Type B pancreatic cell (in vitro differentiated cells): ENCODE measurements around the gene SHISA5. TPM values are rescaled to one million over a fixed set of nuclear protein-coding genes. Genes with fewer than 3 reads are reported as not detected.
A peak's percentile ranks its signal among the peaks of the same experiment; 100 is the strongest.
"Not testable (repeated sequence)": the region's sequence is repeated elsewhere in the genome, so short reads cannot be mapped to it uniquely, and the experiment has no call there.

ENCODE experiments used
- DNase-seq: peaks from one replicate; pipeline ENCODE4 v3.0.0; 2021; ENCODE audit warnings: mixed read lengths; ENCODE audit not compliant: unreplicated experiment; ENCODE audit errors: extremely low spot score
- H3K27ac Mint-ChIP-seq: 2 replicates; pipeline ENCODE4 v1.8.0; 2021; ENCODE audit warnings: mild to moderate bottlenecking, mixed read lengths
- H3K27me3 Mint-ChIP-seq: 2 replicates; pipeline ENCODE4 v1.8.0; 2021; ENCODE audit warnings: mixed read lengths
- H3K36me3 Mint-ChIP-seq: 2 replicates; pipeline ENCODE4 v1.8.0; 2021; ENCODE audit warnings: mixed read lengths
- H3K4me1 Mint-ChIP-seq: one replicate; pipeline ENCODE4 v1.8.0; 2021; ENCODE audit warnings: mixed read lengths; ENCODE audit not compliant: unreplicated experiment
- H3K4me3 Mint-ChIP-seq: 2 replicates; pipeline ENCODE4 v1.8.0; 2021; ENCODE audit warnings: mild to moderate bottlenecking, mixed read lengths
- H3K9me3 Mint-ChIP-seq: 2 replicates; pipeline ENCODE4 v1.8.0; 2021; ENCODE audit warnings: mixed read lengths
- total RNA-seq: library from RNA; stranded (reverse); gene quantifications from 2 replicates; pipeline ENCODE4 v1.2.1, GENCODE V29; 2021; ENCODE audit warnings: low replicate concordance
- TF ChIP-seq, protein P1 (sequence below): fragments of 200-600 bp; sonication (generic); conservative IDR thresholded peaks from 2 replicates; pipeline ENCODE4 v1.5.0; 2021; ENCODE audit warnings: antibody characterized with exemption, mild to moderate bottlenecking

SHISA5 gene
- total RNA-seq, 1 donor from 2014 or later, result 162 TPM

DNA sequence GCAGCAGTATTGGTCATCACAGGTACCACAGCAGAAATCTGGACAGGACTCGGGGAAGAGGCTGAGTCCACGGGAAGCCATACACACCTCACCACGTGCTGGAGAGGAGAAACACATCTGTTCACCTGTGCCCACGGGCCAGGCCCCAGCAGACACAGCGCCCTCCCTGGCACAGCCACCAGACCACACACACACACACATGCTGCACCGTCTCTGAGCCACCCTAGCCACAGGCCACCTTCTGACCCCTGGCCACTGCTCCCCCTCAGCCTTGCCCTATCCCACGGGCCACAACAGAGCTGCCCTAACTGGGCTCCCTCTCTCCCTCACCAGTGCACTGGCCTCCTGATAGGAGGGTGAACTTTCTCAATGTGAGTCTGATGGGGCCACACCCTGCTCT lies 2.8 kb downstream of the SHISA5 start:
- TF ChIP-seq, protein P1, sequence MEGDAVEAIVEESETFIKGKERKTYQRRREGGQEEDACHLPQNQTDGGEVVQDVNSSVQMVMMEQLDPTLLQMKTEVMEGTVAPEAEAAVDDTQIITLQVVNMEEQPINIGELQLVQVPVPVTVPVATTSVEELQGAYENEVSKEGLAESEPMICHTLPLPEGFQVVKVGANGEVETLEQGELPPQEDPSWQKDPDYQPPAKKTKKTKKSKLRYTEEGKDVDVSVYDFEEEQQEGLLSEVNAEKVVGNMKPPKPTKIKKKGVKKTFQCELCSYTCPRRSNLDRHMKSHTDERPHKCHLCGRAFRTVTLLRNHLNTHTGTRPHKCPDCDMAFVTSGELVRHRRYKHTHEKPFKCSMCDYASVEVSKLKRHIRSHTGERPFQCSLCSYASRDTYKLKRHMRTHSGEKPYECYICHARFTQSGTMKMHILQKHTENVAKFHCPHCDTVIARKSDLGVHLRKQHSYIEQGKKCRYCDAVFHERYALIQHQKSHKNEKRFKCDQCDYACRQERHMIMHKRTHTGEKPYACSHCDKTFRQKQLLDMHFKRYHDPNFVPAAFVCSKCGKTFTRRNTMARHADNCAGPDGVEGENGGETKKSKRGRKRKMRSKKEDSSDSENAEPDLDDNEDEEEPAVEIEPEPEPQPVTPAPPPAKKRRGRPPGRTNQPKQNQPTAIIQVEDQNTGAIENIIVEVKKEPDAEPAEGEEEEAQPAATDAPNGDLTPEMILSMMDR, result no peak
- H3K4me3 Mint-ChIP-seq, result no peak overlapping the region
- H3K9me3 Mint-ChIP-seq, result no peaks in the 10 kb centered on the region
- no peak overlapping the region for H3K27ac Mint-ChIP-seq
- no peak for DNase-seq
- H3K27me3 Mint-ChIP-seq, result no peaks in the 10 kb centered on the region
- peaks cover 2% of the 10 kb centered on the region for H3K4me1 Mint-ChIP-seq
- peaks cover 10% of the 10 kb centered on the region for H3K36me3 Mint-ChIP-seq

GRCh38 chr3:48500656-48501055 lies 3.3 kb downstream of the SHISA5 start:
- Mint-ChIP-seq H3K36me3 (peaks cover 10% of the 10 kb centered on the region), H3K4me3 (no peak overlapping the region), H3K27me3 (no peaks in the 10 kb centered on the region), H3K27ac (no peak overlapping the region), H3K9me3 (no peaks in the 10 kb centered on the region), H3K4me1 (no peaks in the 10 kb centered on the region)
- TF ChIP-seq, protein P1, result no peak
- DNase-seq, result no peak

DNA sequence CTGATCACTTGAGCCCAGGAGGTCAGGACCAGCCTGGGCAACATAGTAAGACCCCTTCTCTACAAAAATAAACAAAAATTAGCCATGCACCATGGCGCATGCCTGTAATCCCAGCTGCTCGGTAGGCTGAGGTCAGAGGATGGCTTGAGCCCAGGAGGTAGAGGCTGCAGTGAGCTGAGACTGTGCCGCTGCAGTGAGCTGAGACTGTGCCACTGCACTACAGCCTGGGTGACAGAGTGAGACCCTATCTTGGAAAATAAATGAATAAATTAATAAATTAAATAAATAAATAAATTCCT lies 10.8 kb downstream of the SHISA5 start:
- Mint-ChIP-seq H3K4me1 (no peaks in the 10 kb centered on the region), H3K27me3 (no peaks in the 10 kb centered on the region), H3K27ac (no peak overlapping the region), H3K4me3 (no peak overlapping the region), H3K9me3 (no peaks in the 10 kb centered on the region), H3K36me3 (peaks cover 10% of the 10 kb centered on the region)
- TF ChIP-seq, protein P1, result no peak
- no peak for DNase-seq

DNA sequence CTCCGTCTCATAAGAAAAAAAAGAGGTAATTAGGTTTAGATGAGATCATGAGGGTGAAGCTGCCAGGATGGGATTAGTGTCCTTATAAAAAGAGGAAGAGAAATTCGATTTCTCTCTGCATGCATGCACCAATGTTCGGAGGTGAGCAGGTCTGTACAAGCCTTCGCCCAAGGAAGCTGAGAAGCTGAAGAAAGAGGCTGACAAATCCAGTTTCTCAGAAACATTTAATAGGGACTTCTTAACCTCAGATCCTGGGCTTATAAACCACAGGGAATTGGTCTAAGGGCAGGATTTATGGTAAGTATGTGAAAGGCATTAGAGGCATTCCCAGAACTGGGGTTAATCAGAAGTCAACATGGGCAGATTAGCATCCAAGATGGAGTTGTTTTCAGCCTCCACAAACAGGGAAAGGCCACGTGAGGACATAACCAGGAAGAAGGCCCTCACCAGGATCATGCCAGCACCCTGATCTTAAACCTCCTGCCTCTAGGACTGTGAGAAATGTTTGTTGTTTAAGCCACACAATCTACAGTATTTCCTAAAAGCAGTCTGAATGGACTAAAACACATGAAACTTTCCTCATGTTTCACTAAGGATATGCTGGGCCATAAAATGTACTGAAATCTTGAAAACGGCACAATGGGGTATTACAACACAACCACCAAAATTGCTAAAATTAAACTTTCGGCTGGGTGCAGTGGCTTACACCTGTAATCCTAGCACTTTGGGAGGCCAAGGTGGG lies 11.3 kb downstream of the SHISA5 start:
- Mint-ChIP-seq H3K27ac (peak overlapping the region; percentile 29), H3K4me1 (no peaks in the 10 kb centered on the region), H3K4me3 (no peak overlapping the region), H3K36me3 (peaks cover 7% of the 10 kb centered on the region), H3K9me3 (no peaks in the 10 kb centered on the region), H3K27me3 (no peaks in the 10 kb centered on the region)
- no peak for DNase-seq
- TF ChIP-seq, protein P1, result no peak

- H3K36me3 Mint-ChIP-seq, result peaks cover 3% of the 10 kb centered on the region
- no peaks in the 10 kb centered on the region for H3K9me3 Mint-ChIP-seq
- no peak for DNase-seq
- H3K4me3 Mint-ChIP-seq, result no peak overlapping the region
- no peaks in the 10 kb centered on the region for H3K27me3 Mint-ChIP-seq
- H3K27ac Mint-ChIP-seq, result no peak overlapping the region
- no peaks in the 10 kb centered on the region for H3K4me1 Mint-ChIP-seq
- TF ChIP-seq, protein P1, result no peak
Observed at GRCh38 chr3:48486952-48487351, 17.0 kb downstream of the SHISA5 start.

DNA sequence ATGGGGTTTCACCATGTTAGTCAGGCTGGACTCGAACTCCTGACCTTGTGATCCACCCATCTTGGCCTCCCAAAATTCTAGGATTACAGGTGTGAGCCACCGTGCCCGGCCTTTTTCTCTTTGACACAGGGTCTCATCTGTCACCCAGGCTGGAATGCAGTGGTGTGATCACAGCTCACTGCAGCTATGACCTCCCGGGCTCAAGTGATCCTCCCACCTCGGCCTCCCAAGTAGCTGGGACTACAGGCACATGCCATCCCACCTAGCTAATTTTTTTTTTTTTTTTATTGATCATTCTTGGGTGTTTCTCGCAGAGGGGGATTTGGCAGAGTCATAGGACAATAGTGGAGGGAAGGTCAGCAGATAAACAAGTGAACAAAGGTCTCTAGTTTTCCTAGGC lies 21.2 kb downstream of the SHISA5 start:
- not testable (repeated sequence) for H3K4me1 Mint-ChIP-seq, H3K36me3 Mint-ChIP-seq, H3K27ac Mint-ChIP-seq, H3K9me3 Mint-ChIP-seq, H3K4me3 Mint-ChIP-seq, DNase-seq, H3K27me3 Mint-ChIP-seq

- not testable (repeated sequence) for H3K4me3 Mint-ChIP-seq, H3K9me3 Mint-ChIP-seq, H3K27ac Mint-ChIP-seq
Observed at GRCh38 chr3:48480891-48481290, 23.1 kb downstream of the SHISA5 start.

More at GRCh38 chr3:48480891-48481290, 23.1 kb downstream of the SHISA5 start:
- not testable (repeated sequence) for H3K4me1 Mint-ChIP-seq, H3K27me3 Mint-ChIP-seq, DNase-seq, H3K36me3 Mint-ChIP-seq
